DOHH2 (cell line): ENCODE data around the gene TRMT11.

Experiments used
- H3F3A ChIP-seq: fragments of 200-600 bp; sonication (generic), shearing (Covaris generic); 2 replicates; pipeline ENCODE4 v1.6.0; 2016; ENCODE audit warnings: antibody characterized with exemption, mild to moderate bottlenecking; ENCODE audit not compliant: control insufficient read depth, insufficient read depth
- H3K27ac ChIP-seq: fragments of 200-600 bp; sonication (generic); 2 replicates; pipeline ENCODE4 v1.5.1; 2014; ENCODE audit warnings: low read depth, mild to moderate bottlenecking, low read length, moderate library complexity
- H3K27me3 ChIP-seq: fragments of 200-600 bp; sonication (generic); 2 replicates; pipeline ENCODE4 v1.6.1; 2014; ENCODE audit warnings: mild to moderate bottlenecking, low read length, mixed read lengths; ENCODE audit not compliant: control insufficient read depth
- H3K36me3 ChIP-seq: fragments of 200-600 bp; sonication (generic); 2 replicates; pipeline ENCODE4 v1.6.1; 2014; ENCODE audit warnings: mild to moderate bottlenecking, low read length, moderate library complexity, mixed read lengths; ENCODE audit not compliant: control insufficient read depth
- H3K4me1 ChIP-seq: fragments of 200-600 bp; sonication (generic); 2 replicates; pipeline ENCODE4 v1.6.1; 2014; ENCODE audit warnings: mild to moderate bottlenecking, low read length, mixed read lengths; ENCODE audit not compliant: control insufficient read depth
- H3K4me2 ChIP-seq: fragments of 200-600 bp; sonication (generic); 2 replicates; pipeline ENCODE4 v1.6.0; 2014; ENCODE audit warnings: mild to moderate bottlenecking, low read length, moderate library complexity
- H3K4me3 ChIP-seq: fragments of 200-600 bp; sonication (generic); 2 replicates; pipeline ENCODE4 v1.5.1; 2014; ENCODE audit warnings: mild to moderate bottlenecking, low read length, mixed read lengths
- H3K79me2 ChIP-seq: fragments of 200-600 bp; sonication (generic); 2 replicates; pipeline ENCODE4 v1.6.1; 2014; ENCODE audit warnings: mild to moderate bottlenecking, low read length, mixed read lengths; ENCODE audit not compliant: control insufficient read depth
- H3K9me2 ChIP-seq: fragments of 200-600 bp; sonication (generic); replicated peaks from 2 replicates; pipeline ENCODE4 v1.6.1; 2014; ENCODE audit warnings: mild to moderate bottlenecking, low read length, mixed read lengths; ENCODE audit not compliant: control insufficient read depth
- H3K9me3 ChIP-seq: fragments of 200-600 bp; sonication (generic); 2 replicates; pipeline ENCODE4 v1.6.1; 2014; ENCODE audit warnings: antibody characterized with exemption, low read length, mixed read lengths; ENCODE audit not compliant: control insufficient read depth, insufficient read depth
- H4K20me1 ChIP-seq: fragments of 200-600 bp; sonication (generic); 2 replicates; pipeline ENCODE4 v1.6.0; 2014; ENCODE audit warnings: low read depth, mild to moderate bottlenecking, antibody characterized with exemption, low read length, moderate library complexity; ENCODE audit not compliant: control insufficient read depth, insufficient read depth
- CTCF ChIP-seq: fragments of 200-600 bp; sonication (generic); IDR thresholded peaks from one replicate; pipeline ENCODE4 v1.5.1; 2014; ENCODE audit warnings: antibody characterized with exemption, mild to moderate bottlenecking, low read depth, low read length; ENCODE audit not compliant: poor library complexity, severe bottlenecking
- EZH2phosphoT487 ChIP-seq: fragments of 200-600 bp; sonication (generic); IDR thresholded peaks from 2 replicates; pipeline ENCODE4 v1.6.1; 2017; ENCODE audit warnings: borderline replicate concordance, mild to moderate bottlenecking, antibody characterized with exemption, low read length, moderate library complexity, mixed read lengths

TRMT11 gene

GRCh38 chr6:125985979-125986300 is 400 bp upstream of the TRMT11 start:
- no peaks in the 10 kb centered on the region for H3K9me3 ChIP-seq
- H3K36me3 ChIP-seq: peaks cover 31% of the 10 kb centered on the region
- no peaks in the 10 kb centered on the region for H3K27me3 ChIP-seq
- peaks cover 46% of the 10 kb centered on the region for H3K4me1 ChIP-seq
- H4K20me1 ChIP-seq: no peaks in the 10 kb centered on the region
- TF ChIP-seq EZH2phosphoT487: no peak
- TF ChIP-seq CTCF: no peak
- H3K79me2 ChIP-seq: peaks cover 59% of the 10 kb centered on the region
- H3K4me2 ChIP-seq: peak overlapping the region; percentile 80
- peak overlapping the region; percentile 57 for H3K27ac ChIP-seq
- H3F3A ChIP-seq: no peaks in the 10 kb centered on the region
- peak overlapping the region; percentile 92 for H3K4me3 ChIP-seq
- no peaks in the 10 kb centered on the region for H3K9me2 ChIP-seq

GRCh38 chr6:125987026-125987617 is 782 bp downstream of the TRMT11 start:
- peaks cover 70% of the 10 kb centered on the region for H3K79me2 ChIP-seq

GRCh38 chr6:125988280-125988679 is 1.9 kb downstream of the TRMT11 start:
- Histone ChIP-seq H4K20me1 (no peaks in the 10 kb centered on the region), H3K9me2 (no peaks in the 10 kb centered on the region), H3K4me2 (peak overlapping the region; percentile 80), H3F3A (0 out of 2 replicates have a peak, but pooled peaks cover 5% of the 10 kb centered on the region), H3K4me3 (peak overlapping the region; percentile 92), H3K79me2 (peaks cover 82% of the 10 kb centered on the region), H3K27ac (no peak overlapping the region), H3K4me1 (peaks cover 48% of the 10 kb centered on the region), H3K27me3 (no peaks in the 10 kb centered on the region), H3K36me3 (peaks cover 29% of the 10 kb centered on the region), H3K9me3 (no peaks in the 10 kb centered on the region)
- TF ChIP-seq EZH2phosphoT487: no peak
- TF ChIP-seq CTCF: no peak

More at GRCh38 chr6:125987026-125987617, 782 bp downstream of the TRMT11 start:
- TF ChIP-seq EZH2phosphoT487: no peak
- no peak for TF ChIP-seq CTCF
- Histone ChIP-seq H3F3A (0 out of 2 replicates have a peak, but pooled peaks cover 5% of the 10 kb centered on the region), H3K27ac (peak overlapping the region; percentile 57), H3K27me3 (no peaks in the 10 kb centered on the region), H4K20me1 (no peaks in the 10 kb centered on the region), H3K4me2 (peak overlapping the region; percentile 80), H3K4me1 (peaks cover 46% of the 10 kb centered on the region), H3K4me3 (peak overlapping the region; percentile 92), H3K9me3 (no peaks in the 10 kb centered on the region), H3K36me3 (peaks cover 29% of the 10 kb centered on the region), H3K9me2 (no peaks in the 10 kb centered on the region)
